ENCODE results near the gene SCYL3. TPM values are rescaled to one million over a fixed set of nuclear protein-coding genes. Genes with fewer than 3 reads are reported as not detected.

Gene SCYL3
- total RNA-seq, 1 experiment from 2014 or later: 3.6 TPM

DNA sequence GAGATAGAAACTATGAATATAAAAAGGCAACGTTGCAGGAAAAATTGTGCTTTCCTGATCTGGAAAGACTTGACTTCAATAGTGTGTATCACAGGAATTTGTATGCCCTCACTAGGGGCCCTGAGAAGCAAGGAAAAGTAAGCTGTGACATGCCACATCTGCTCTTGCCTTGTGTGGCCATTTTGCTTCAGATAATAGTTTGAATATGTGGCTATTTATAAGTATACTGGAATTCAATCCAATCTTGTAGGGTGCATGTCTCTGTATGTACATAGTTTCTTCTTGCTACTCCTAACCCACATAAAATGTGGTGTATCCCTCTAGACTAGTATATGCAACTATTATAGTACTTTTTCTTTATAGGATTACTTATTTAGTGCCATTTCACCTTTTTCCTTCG, 31.1 kb upstream of the SCYL3 start:
- H3K79me2 ChIP-seq (ENCODE audit: low read length): no peaks in the 10 kb centered on the region
- no peaks in the 10 kb centered on the region for H3F3A ChIP-seq (ENCODE audit: low read length, unreplicated experiment)
- no peak overlapping the region for H2AFZ ChIP-seq (ENCODE audit: low read length)
- H3K27ac ChIP-seq (ENCODE audit: low read length): no peak overlapping the region
- no peaks in the 10 kb centered on the region for H3K27me3 ChIP-seq (ENCODE audit: low read length)
- DNase-seq (no peak), ATAC-seq (no peak)
- no peaks in the 10 kb centered on the region for H3K36me3 ChIP-seq (ENCODE audit: low read depth, low read length)
- no peaks in the 10 kb centered on the region for H4K20me1 ChIP-seq (ENCODE audit: low read length)
- ChIA-PET POLR2A (ENCODE audit: unreplicated experiment) (no interaction called here), CTCF (no interaction called here)
- H3K4me1 ChIP-seq (ENCODE audit: insufficient read depth, low read length): peaks cover 7% of the 10 kb centered on the region; the same call in 1 of the 2 replicates
- no TSS peak for BruUV-seq (replicated peaks)
- no peaks in the 10 kb centered on the region for H3K9me2 ChIP-seq (replicated peaks; ENCODE audit: low read length)
- H3K9me3 ChIP-seq (ENCODE audit: low read length): no peaks in the 10 kb centered on the region
- no peak overlapping the region for H3K4me2 ChIP-seq (ENCODE audit: low read length)
- TF ChIP-seq EZH2phosphoT487 (IDR thresholded peaks at IDR 0.05; ENCODE audit: borderline replicate concordance, low read length) (no peak), EZH2 (IDR thresholded peaks at IDR 0.05; ENCODE audit: low read length, unreplicated experiment) (no peak), CTCF (conservative IDR thresholded peaks at IDR 0.05; ENCODE audit: low read depth, low read length) (no peak)
- intact Hi-C loops (cut with micrococcal nuclease): loop anchor here (5.0 kb wide), 2 partner anchors 87 to 762 kb away; no protein-coding TSS in a partner anchor
- no peak overlapping the region for H3K4me3 ChIP-seq (ENCODE audit: low read length)
- no peak overlapping the region for H3K9ac ChIP-seq (ENCODE audit: low read length)

DNA sequence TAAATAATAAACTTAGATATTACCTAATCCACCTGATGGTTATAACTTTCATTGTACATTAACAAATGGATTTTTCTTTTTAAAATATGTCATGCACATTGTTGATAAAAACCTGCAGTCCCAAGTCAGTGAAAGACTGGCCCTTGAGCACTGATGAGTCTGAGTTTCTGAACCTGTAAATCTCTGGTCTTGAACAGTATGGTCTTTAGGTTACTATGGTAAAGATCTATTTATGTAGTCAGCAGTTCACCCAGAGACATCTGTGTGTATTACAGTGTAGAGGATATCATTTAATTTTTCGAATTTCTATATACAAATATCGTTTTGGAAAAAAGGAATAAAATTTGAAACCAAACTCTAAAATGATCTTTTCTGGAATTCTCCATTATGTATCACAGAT, 30.4 kb upstream of the SCYL3 start:
- no peaks in the 10 kb centered on the region for H4K20me1 ChIP-seq (ENCODE audit: low read length)
- no peak overlapping the region for H3K9ac ChIP-seq (ENCODE audit: low read length)
- no peaks in the 10 kb centered on the region for H3K9me2 ChIP-seq (replicated peaks; ENCODE audit: low read length)
- H3K9me3 ChIP-seq (ENCODE audit: low read length): no peaks in the 10 kb centered on the region
- H3K4me3 ChIP-seq (ENCODE audit: low read length): no peak overlapping the region
- CTCF ChIA-PET: no interaction called here
- no peaks in the 10 kb centered on the region for H3K36me3 ChIP-seq (ENCODE audit: low read depth, low read length)
- BruUV-seq (replicated peaks): no TSS peak
- no peak for ATAC-seq
- no peak for DNase-seq
- no peaks in the 10 kb centered on the region for H3K79me2 ChIP-seq (ENCODE audit: low read length)
- intact Hi-C loops (cut with micrococcal nuclease): no loop called here
- H3F3A ChIP-seq (ENCODE audit: low read length, unreplicated experiment): no peaks in the 10 kb centered on the region
- H2AFZ ChIP-seq (ENCODE audit: low read length): no peak overlapping the region
- no peak overlapping the region for H3K27ac ChIP-seq (ENCODE audit: low read length)
- POLR2A ChIA-PET (ENCODE audit: unreplicated experiment): no interaction called here
- H3K4me1 ChIP-seq (ENCODE audit: insufficient read depth, low read length): peaks cover 7% of the 10 kb centered on the region; the same call in 1 of the 2 replicates
- TF ChIP-seq CTCF (conservative IDR thresholded peaks at IDR 0.05; ENCODE audit: low read depth, low read length) (no peak), EZH2phosphoT487 (IDR thresholded peaks at IDR 0.05; ENCODE audit: borderline replicate concordance, low read length) (no peak), EZH2 (IDR thresholded peaks at IDR 0.05; ENCODE audit: low read length, unreplicated experiment) (no peak)
- no peak overlapping the region for H3K4me2 ChIP-seq (ENCODE audit: low read length)
- no peaks in the 10 kb centered on the region for H3K27me3 ChIP-seq (ENCODE audit: low read length)

DNA sequence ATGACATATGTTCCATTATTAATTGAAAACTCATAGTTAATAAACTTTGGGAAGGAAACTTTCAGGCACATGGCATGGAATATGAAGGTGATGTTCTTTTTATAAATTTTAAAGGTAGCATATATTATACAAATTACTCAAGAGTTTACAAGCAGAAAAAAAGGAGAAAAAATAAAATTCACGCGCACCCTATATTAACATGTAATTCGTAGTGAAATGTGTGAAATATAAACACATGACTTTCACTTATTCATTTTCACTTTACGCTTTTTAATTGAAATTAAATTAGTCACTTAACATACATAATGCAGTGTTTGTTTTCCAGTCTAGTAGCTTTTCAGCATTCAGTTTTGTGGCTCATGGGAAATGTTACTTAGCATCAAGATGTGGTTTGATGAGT, 27.4 kb upstream of the SCYL3 start:
- Histone ChIP-seq H3K79me2 (ENCODE audit: low read length) (no peaks in the 10 kb centered on the region), H3K9ac (ENCODE audit: low read length) (no peak overlapping the region), H3K36me3 (ENCODE audit: low read depth, low read length) (no peaks in the 10 kb centered on the region), H3K9me3 (ENCODE audit: low read length) (no peaks in the 10 kb centered on the region), H3K4me3 (ENCODE audit: low read length) (no peak overlapping the region), H4K20me1 (ENCODE audit: low read length) (no peaks in the 10 kb centered on the region), H3K27me3 (ENCODE audit: low read length) (no peaks in the 10 kb centered on the region), H3F3A (ENCODE audit: low read length, unreplicated experiment) (no peaks in the 10 kb centered on the region), H3K27ac (ENCODE audit: low read length) (no peak overlapping the region), H3K4me1 (ENCODE audit: insufficient read depth, low read length) (peaks cover 7% of the 10 kb centered on the region; the same call in 1 of the 2 replicates), H3K4me2 (ENCODE audit: low read length) (no peak overlapping the region), H2AFZ (ENCODE audit: low read length) (no peak overlapping the region), H3K9me2 (replicated peaks; ENCODE audit: low read length) (no peaks in the 10 kb centered on the region)
- ChIA-PET POLR2A (ENCODE audit: unreplicated experiment) (no interaction called here), CTCF (no interaction called here)
- TF ChIP-seq EZH2 (IDR thresholded peaks at IDR 0.05; ENCODE audit: low read length, unreplicated experiment) (no peak), EZH2phosphoT487 (IDR thresholded peaks at IDR 0.05; ENCODE audit: borderline replicate concordance, low read length) (no peak), CTCF (conservative IDR thresholded peaks at IDR 0.05; ENCODE audit: low read depth, low read length) (no peak)
- DNase-seq: no peak
- ATAC-seq: no peak
- BruUV-seq (replicated peaks): no TSS peak
- intact Hi-C loops (cut with micrococcal nuclease): no loop called here
